Gastroesophageal sphincter (tissue), 3 donors: Measurements from ENCODE around the gene PUS3.

Source experiments
- EP300 ChIP-seq: sonication (generic); formaldehyde crosslinking; IDR thresholded peaks from one replicate; pipeline ENCODE4 v1.6.1; 2017; ENCODE audit warnings: antibody characterized with exemption, mild to moderate bottlenecking
- POLR2A ChIP-seq, 2 donors: fragments of 450-650 bp; IDR thresholded peaks; one replicate each; pipeline ENCODE4 v1.6.1; 2017; ENCODE audit warnings: antibody characterized with exemption in 2 of 2, mild to moderate bottlenecking in 2 of 2, moderate library complexity in 1 of 2
- POLR2AphosphoS5 ChIP-seq: sonication (generic); formaldehyde crosslinking; IDR thresholded peaks from one replicate; pipeline ENCODE4 v1.6.1; 2017; ENCODE audit warnings: antibody characterized with exemption
- TF ChIP-seq, protein P1 (sequence below), 4 experiments: fragments of 200-600 bp in 2 of 4; fragments of 450-650 bp in 2 of 4; sonication (generic) in 1 of 4; IDR thresholded peaks; one replicate each; pipeline ENCODE4 v1.5.1; 2017 to 2019; ENCODE audit warnings: antibody characterized with exemption in 4 of 4, mild to moderate bottlenecking in 2 of 4, moderate library complexity in 2 of 4

DNA sequence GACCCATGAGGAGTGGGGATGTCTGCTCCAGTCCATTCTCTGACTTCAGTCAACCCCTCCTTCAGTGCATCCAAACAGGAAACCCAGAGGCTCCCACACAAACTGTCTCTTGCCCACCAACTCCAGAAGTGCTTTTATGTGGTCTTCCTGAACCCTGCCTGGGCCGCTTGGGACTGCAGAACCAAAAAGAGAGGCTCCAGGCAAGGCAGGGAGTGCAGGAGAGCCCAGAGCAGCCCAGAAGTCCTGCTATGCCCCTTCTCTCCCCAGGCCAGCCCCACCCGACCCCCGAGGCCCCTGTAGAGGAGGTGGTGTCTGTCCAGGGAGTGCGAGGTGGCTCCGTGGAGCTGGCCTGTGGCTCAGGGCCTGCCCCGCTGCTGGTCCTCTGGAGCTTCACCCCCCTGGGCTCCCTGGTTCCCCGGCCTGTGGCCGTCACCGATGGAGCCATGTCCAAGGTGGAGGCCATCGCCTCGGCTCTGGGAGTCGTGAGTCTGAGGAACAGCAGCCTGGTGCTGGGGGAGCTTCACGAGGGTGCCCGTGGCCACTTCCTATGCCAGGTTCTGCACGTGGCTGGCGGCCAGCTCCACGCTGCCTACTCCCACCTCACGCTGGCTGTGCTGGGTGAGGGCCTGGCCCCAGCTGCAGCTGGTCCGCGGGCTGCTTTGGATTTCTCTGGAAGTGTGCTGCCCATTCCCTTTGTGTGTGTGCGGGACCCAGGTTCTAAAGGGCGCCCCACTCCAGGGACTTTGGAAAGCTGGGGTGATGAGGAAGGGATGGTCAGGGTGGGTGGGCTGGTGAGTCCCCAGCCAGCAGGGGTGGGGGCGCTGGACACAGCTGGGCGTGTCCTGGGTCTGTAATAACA is 44.6 kb upstream of the PUS3 start:
- TF ChIP-seq POLR2A (IDR thresholded peaks at IDR 0.05): no peak
- TF ChIP-seq, protein P1, sequence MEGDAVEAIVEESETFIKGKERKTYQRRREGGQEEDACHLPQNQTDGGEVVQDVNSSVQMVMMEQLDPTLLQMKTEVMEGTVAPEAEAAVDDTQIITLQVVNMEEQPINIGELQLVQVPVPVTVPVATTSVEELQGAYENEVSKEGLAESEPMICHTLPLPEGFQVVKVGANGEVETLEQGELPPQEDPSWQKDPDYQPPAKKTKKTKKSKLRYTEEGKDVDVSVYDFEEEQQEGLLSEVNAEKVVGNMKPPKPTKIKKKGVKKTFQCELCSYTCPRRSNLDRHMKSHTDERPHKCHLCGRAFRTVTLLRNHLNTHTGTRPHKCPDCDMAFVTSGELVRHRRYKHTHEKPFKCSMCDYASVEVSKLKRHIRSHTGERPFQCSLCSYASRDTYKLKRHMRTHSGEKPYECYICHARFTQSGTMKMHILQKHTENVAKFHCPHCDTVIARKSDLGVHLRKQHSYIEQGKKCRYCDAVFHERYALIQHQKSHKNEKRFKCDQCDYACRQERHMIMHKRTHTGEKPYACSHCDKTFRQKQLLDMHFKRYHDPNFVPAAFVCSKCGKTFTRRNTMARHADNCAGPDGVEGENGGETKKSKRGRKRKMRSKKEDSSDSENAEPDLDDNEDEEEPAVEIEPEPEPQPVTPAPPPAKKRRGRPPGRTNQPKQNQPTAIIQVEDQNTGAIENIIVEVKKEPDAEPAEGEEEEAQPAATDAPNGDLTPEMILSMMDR (IDR thresholded peaks at IDR 0.05): no peak
- no peak for TF ChIP-seq EP300
- no peak for TF ChIP-seq POLR2AphosphoS5
